Mesenchymal stem cell (in vitro differentiated cells and primary cell): ENCODE measurements around the gene MUCL3.

Source experiments
- DNase-seq: peaks from one replicate; pipeline ENCODE4 v3.0.0-alpha.2; 2013
- H2AFZ ChIP-seq: one replicate; pipeline ENCODE4 v1.6.1; 2013; ENCODE audit warnings: low read depth, mild to moderate bottlenecking, control low read depth, inconsistent platforms, low read length, moderate library complexity
- H2AK5ac ChIP-seq: 2 replicates; pipeline ENCODE4 v1.6.1; 2013; ENCODE audit warnings: low read length, moderate library complexity, mild to moderate bottlenecking, inconsistent platforms; ENCODE audit not compliant: severe bottlenecking
- H2BK120ac ChIP-seq: one replicate; pipeline ENCODE4 v1.6.1; 2013; ENCODE audit warnings: low read depth, mild to moderate bottlenecking, inconsistent platforms, low read length, moderate library complexity
- H2BK12ac ChIP-seq, 2 experiments: one replicate each; pipeline ENCODE4 v1.6.1; 2013; ENCODE audit warnings: inconsistent platforms in 2 of 2, low read length in 2 of 2, mild to moderate bottlenecking in 2 of 2, moderate library complexity in 2 of 2, control low read depth in 1 of 2
- H2BK15ac ChIP-seq: one replicate; pipeline ENCODE4 v1.6.1; 2013; ENCODE audit warnings: mild to moderate bottlenecking, low read depth, inconsistent platforms; ENCODE audit not compliant: poor library complexity, severe bottlenecking
- H2BK5ac ChIP-seq: 2 replicates; pipeline ENCODE4 v1.6.1; 2013; ENCODE audit warnings: low read depth, mild to moderate bottlenecking, low read length, control low read depth, inconsistent platforms; ENCODE audit not compliant: poor library complexity, severe bottlenecking
- H3K14ac ChIP-seq, 2 experiments: one replicate each; pipeline ENCODE4 v1.6.1; 2013; ENCODE audit warnings: inconsistent platforms in 2 of 2, low read length in 2 of 2, control low read depth in 1 of 2, mild to moderate bottlenecking in 1 of 2, moderate library complexity in 1 of 2
- H3K18ac ChIP-seq, 2 experiments: one replicate each; pipeline ENCODE4 v1.6.1; 2013; ENCODE audit warnings: inconsistent platforms in 2 of 2, low read length in 2 of 2, control low read depth in 1 of 2, low read depth in 1 of 2, mild to moderate bottlenecking in 1 of 2
- H3K23ac ChIP-seq, 2 experiments: one replicate each; pipeline ENCODE4 v1.6.1; 2013; ENCODE audit warnings: inconsistent platforms in 2 of 2, low read length in 2 of 2, mild to moderate bottlenecking in 2 of 2, moderate library complexity in 2 of 2, control low read depth in 1 of 2
- H3K27ac ChIP-seq: 2 replicates; pipeline ENCODE4 v1.5.1; 2013; ENCODE audit warnings: mild to moderate bottlenecking, moderate library complexity, low read length, control low read depth, inconsistent platforms; ENCODE audit not compliant: poor library complexity, severe bottlenecking
- H3K27me3 ChIP-seq, 2 experiments: 2 replicates each; pipeline versions ENCODE4 v1.6.1 to v1.7.0; 2013; ENCODE audit warnings: low read length in 2 of 2, mild to moderate bottlenecking in 2 of 2, moderate library complexity in 2 of 2, control low read depth in 1 of 2, inconsistent platforms in 1 of 2; ENCODE audit not compliant: control insufficient read depth in 1 of 2, insufficient read depth in 1 of 2
- H3K36me3 ChIP-seq, 2 experiments: 2 replicates each; pipeline versions ENCODE4 v1.6.1 to v1.7.0; 2013; ENCODE audit warnings: low read length in 2 of 2, control low read depth in 1 of 2, inconsistent platforms in 1 of 2, low read depth in 1 of 2, mild to moderate bottlenecking in 1 of 2; ENCODE audit not compliant: insufficient read depth in 2 of 2, control insufficient read depth in 1 of 2
- H3K4ac ChIP-seq, 2 experiments: one replicate each; pipeline ENCODE4 v1.6.1; 2013; ENCODE audit warnings: inconsistent platforms in 2 of 2, low read length in 2 of 2, mild to moderate bottlenecking in 2 of 2, moderate library complexity in 2 of 2, control low read depth in 1 of 2, low read depth in 1 of 2
- H3K4me1 ChIP-seq: 2 replicates; pipeline ENCODE4 v1.6.1; 2013; ENCODE audit warnings: low read depth, low read length, control low read depth; ENCODE audit not compliant: control insufficient read depth, insufficient read depth
- H3K4me2 ChIP-seq: 2 replicates; pipeline ENCODE4 v1.6.1; 2013; ENCODE audit warnings: low read length, mild to moderate bottlenecking, inconsistent platforms; ENCODE audit not compliant: poor library complexity, severe bottlenecking
- H3K4me3 ChIP-seq, 2 experiments: 2 replicates each; pipeline versions ENCODE4 v1.5.1 to v1.7.0; 2013; ENCODE audit warnings: low read length in 2 of 2, mild to moderate bottlenecking in 2 of 2, control low read depth in 1 of 2, low read depth in 1 of 2; ENCODE audit not compliant: insufficient read depth in 1 of 2
- H3K79me1 ChIP-seq: replicated peaks from 2 replicates; pipeline ENCODE4 v1.6.1; 2013; ENCODE audit warnings: mild to moderate bottlenecking, control low read depth, low read length, inconsistent platforms; ENCODE audit not compliant: poor library complexity, severe bottlenecking
- H3K9ac ChIP-seq: 2 replicates; pipeline ENCODE4 v1.7.0; 2013; ENCODE audit warnings: mild to moderate bottlenecking, low read length, moderate library complexity
- H3K9me3 ChIP-seq: 2 replicates; pipeline ENCODE4 v1.7.0; 2013; ENCODE audit warnings: mild to moderate bottlenecking, low read length; ENCODE audit not compliant: control insufficient read depth
- H4K8ac ChIP-seq: one replicate; pipeline ENCODE4 v1.6.1; 2013; ENCODE audit warnings: inconsistent platforms, mild to moderate bottlenecking, low read length, moderate library complexity
- H4K91ac ChIP-seq: one replicate; pipeline ENCODE4 v1.6.1; 2013; ENCODE audit warnings: mild to moderate bottlenecking, low read length, inconsistent platforms
- WGBS: methylation state at CpG from one replicate; pipeline ENCODE4 v1.1.7; 2013; ENCODE audit warnings: mixed read lengths; 5-methylcytosine and 5-hydroxymethylcytosine counted together

MUCL3 gene

GRCh38 chr6:30974490-30975252 lies 33.9 kb downstream of the MUCL3 start:
- Histone ChIP-seq H3K27ac (no peak overlapping the region), H2BK12ac (no peak overlapping the region), H3K14ac (no peak overlapping the region), H3K23ac (no peak overlapping the region), H3K36me3 (no peaks in the 10 kb centered on the region), H3K4me2 (no peak overlapping the region), H2BK120ac (no peak overlapping the region), H3K4me1 (no peaks in the 10 kb centered on the region), H3K9me3 (no peaks in the 10 kb centered on the region), H4K8ac (no peak overlapping the region), H4K91ac (no peak overlapping the region), H3K4ac (no peak overlapping the region), H2BK5ac (no peak overlapping the region), H3K79me1 (no peaks in the 10 kb centered on the region), H3K4me3 (no peak overlapping the region), H2AFZ (no peak overlapping the region), H3K27me3 (peaks cover 13 to 20% of the 10 kb centered on the region in 2 experiments), H2BK15ac (no peak overlapping the region), H2AK5ac (no peak overlapping the region), H3K9ac (no peak overlapping the region), H3K18ac (no peak overlapping the region)
- DNase-seq: no peak
- 61% methylated on average over 3 of the region's 4 CpGs for WGBS

- peaks cover 4% of the 10 kb centered on the region for H3K4me1 ChIP-seq
- no peak overlapping the region for H2BK120ac ChIP-seq
- H3K27ac ChIP-seq: no peak overlapping the region
- H3K4me3 ChIP-seq: peak overlapping the region in 1 of 2 experiments; percentile 27
- no peak overlapping the region for H3K9ac ChIP-seq
- no peak overlapping the region for H3K14ac ChIP-seq
- H3K23ac ChIP-seq: no peak overlapping the region
- no peak overlapping the region for H3K4ac ChIP-seq
- no peak overlapping the region for H3K18ac ChIP-seq
- no peak overlapping the region for H2AFZ ChIP-seq
- H2BK5ac ChIP-seq: no peak overlapping the region
- H3K9me3 ChIP-seq: no peaks in the 10 kb centered on the region
- 55% methylated on average over 1 of the region's 1 CpG for WGBS
- no peak overlapping the region for H2BK15ac ChIP-seq
- peaks cover 6 to 10% of the 10 kb centered on the region in 2 experiments for H3K27me3 ChIP-seq
- H4K91ac ChIP-seq: no peak overlapping the region
- no peak overlapping the region for H4K8ac ChIP-seq
- H3K36me3 ChIP-seq: no peaks in the 10 kb centered on the region
- H2BK12ac ChIP-seq: no peak overlapping the region
- no peaks in the 10 kb centered on the region for H3K79me1 ChIP-seq
- no peak overlapping the region for H2AK5ac ChIP-seq
- no peak overlapping the region for H3K4me2 ChIP-seq
- DNase-seq: no peak
These were observed 38.4 kb downstream of the MUCL3 start for GRCh38 chr6:30979141-30979540.

GRCh38 chr6:30979690-30980089 lies 38.9 kb downstream of the MUCL3 start:
- Histone ChIP-seq H3K9me3 (no peaks in the 10 kb centered on the region), H3K4me2 (no peak overlapping the region), H2BK12ac (no peak overlapping the region), H3K4ac (no peak overlapping the region), H3K18ac (no peak overlapping the region), H3K23ac (no peak overlapping the region), H3K27me3 (peaks cover 6 to 10% of the 10 kb centered on the region in 2 experiments), H3K79me1 (no peaks in the 10 kb centered on the region), H2AK5ac (no peak overlapping the region), H2BK120ac (no peak overlapping the region), H4K8ac (no peak overlapping the region), H2BK5ac (no peak overlapping the region), H3K9ac (no peak overlapping the region), H3K4me3 (no peak overlapping the region), H2BK15ac (no peak overlapping the region), H3K4me1 (peaks cover 4% of the 10 kb centered on the region), H3K27ac (no peak overlapping the region), H3K36me3 (no peaks in the 10 kb centered on the region), H4K91ac (no peak overlapping the region), H2AFZ (no peak overlapping the region), H3K14ac (no peak overlapping the region)
- DNase-seq: no peak
- 79% methylated on average over 3 of the region's 4 CpGs for WGBS

- Histone ChIP-seq H2AK5ac (no peak overlapping the region), H4K91ac (no peak overlapping the region), H3K27ac (no peak overlapping the region), H3K4me3 (peak overlapping the region in 1 of 2 experiments; percentile 69), H3K9ac (no peak overlapping the region), H3K9me3 (no peaks in the 10 kb centered on the region), H3K27me3 (peaks cover 6 to 20% of the 10 kb centered on the region in 2 experiments), H2BK12ac (no peak overlapping the region), H3K4ac (no peak overlapping the region), H2BK5ac (no peak overlapping the region), H3K18ac (no peak overlapping the region), H3K14ac (no peak overlapping the region), H4K8ac (no peak overlapping the region), H2BK15ac (no peak overlapping the region), H3K4me2 (peak overlapping the region; percentile 51), H3K79me1 (no peaks in the 10 kb centered on the region), H3K23ac (no peak overlapping the region), H3K36me3 (no peaks in the 10 kb centered on the region), H2AFZ (no peak overlapping the region), H3K4me1 (peaks cover 4% of the 10 kb centered on the region), H2BK120ac (no peak overlapping the region)
- 45% methylated on average over 13 of the region's 13 CpGs for WGBS
- DNase-seq: peak; percentile 74
These were observed 41.4 kb downstream of the MUCL3 start for GRCh38 chr6:30981942-30982772.
